Caco-2 (cell line): ENCODE results near the gene CYP24A1. TPM values are rescaled to one million over a fixed set of nuclear protein-coding genes. Genes with fewer than 3 reads are reported as not detected.

ENCODE experiments used
- BruUV-seq: library from RNA; stranded (reverse); fragments of 400-500 nt; replicated peaks from 2 replicates; lab custom pipeline; 2021; lab: Mats Ljungman, UMichigan
- CTCF ChIA-PET: fragments of 300-600 bp; sonication (Branson Sonifier 250); formaldehyde crosslinking; loops from one replicate; lab custom pipeline; 2022; ENCODE audit warnings: antibody characterized with exemption; lab: Charles Lee
- POLR2A ChIA-PET: fragments of 300-600 bp; sonication (Branson Sonifier 250); formaldehyde crosslinking; loops from one replicate; lab custom pipeline; 2022; ENCODE audit warnings: antibody characterized with exemption; lab: Charles Lee
- DNase-seq, 2 experiments: peaks; one replicate each; pipeline versions ENCODE4 v3.0.0 to v3.0.0-alpha.2; 2020 to 2022
- H3K27me3 ChIP-seq: replicated peaks from 2 replicates; pipeline ENCODE4 v1.6.0; 2011; ENCODE audit warnings: low read length; ENCODE audit not compliant: control insufficient read depth, insufficient read depth
- H3K36me3 ChIP-seq: 2 replicates; pipeline ENCODE4 v1.5.1; 2011; ENCODE audit warnings: low read length; ENCODE audit not compliant: control insufficient read depth, insufficient read depth
- H3K4me1 ChIP-seq: fragments of 250-450 bp; sonication (Bioruptor Pico); 2 replicates; pipeline ENCODE4 v1.5.1; 2020; ENCODE audit warnings: mild to moderate bottlenecking
- H3K4me3 ChIP-seq: 2 replicates; pipeline ENCODE4 v1.5.1; 2011; ENCODE audit warnings: low read depth, mild to moderate bottlenecking, control low read depth, low read length
- H3K9me3 ChIP-seq: fragments of 250-450 bp; sonication (Bioruptor Pico); 2 replicates; pipeline ENCODE4 v1.5.1; 2020; ENCODE audit warnings: mild to moderate bottlenecking, moderate library complexity
- H3K27ac Mint-ChIP-seq: one replicate; pipeline ENCODE4 v1.8.0; 2022; ENCODE audit warnings: mixed read lengths; ENCODE audit not compliant: unreplicated experiment
- H3K27me3 Mint-ChIP-seq: one replicate; pipeline ENCODE4 v1.8.0; 2022; ENCODE audit warnings: mixed read lengths; ENCODE audit not compliant: insufficient read depth, unreplicated experiment
- H3K36me3 Mint-ChIP-seq: one replicate; pipeline ENCODE4 v1.8.0; 2022; ENCODE audit warnings: mild to moderate bottlenecking, mixed read lengths; ENCODE audit not compliant: insufficient read depth, unreplicated experiment
- H3K4me1 Mint-ChIP-seq: one replicate; pipeline ENCODE4 v1.8.0; 2022; ENCODE audit warnings: low read depth, mixed read lengths; ENCODE audit not compliant: unreplicated experiment
- H3K4me3 Mint-ChIP-seq: one replicate; pipeline ENCODE4 v1.8.0; 2022; ENCODE audit warnings: mild to moderate bottlenecking, moderate library complexity, mixed read lengths; ENCODE audit not compliant: unreplicated experiment
- H3K9me3 Mint-ChIP-seq: one replicate; pipeline ENCODE4 v1.8.0; 2022; ENCODE audit warnings: mixed read lengths; ENCODE audit not compliant: unreplicated experiment
- intact Hi-C: fragments of 100-400 bp; cut with micrococcal nuclease; formaldehyde crosslinking; loops from one replicate; pipeline ENCODE4 v1.10.0; 2022; ENCODE audit not compliant: unreplicated experiment
- total RNA-seq: library from RNA; stranded (reverse); gene quantifications from 2 replicates; pipeline ENCODE4 v1.2.3, GENCODE V29; 2022
- TF ChIP-seq, protein P1 (sequence below), 2 experiments: fragments of 200-600 bp in 1 of 2; IDR thresholded peaks; 1 replicate in 1 of 2; 2 replicates in 1 of 2; pipeline versions ENCODE4 v1.5.1 to v1.8.0; 2011 to 2022; ENCODE audit warnings: antibody characterized with exemption in 1 of 2, control low read depth in 1 of 2, inconsistent platforms in 1 of 2, low read depth in 1 of 2, low read length in 1 of 2, mild to moderate bottlenecking in 1 of 2, moderate library complexity in 1 of 2; ENCODE audit not compliant: insufficient read depth in 1 of 2, severe bottlenecking in 1 of 2, unreplicated experiment in 1 of 2

Gene CYP24A1
- total RNA-seq, 1 experiment from 2014 or later: 3.7 TPM

DNA sequence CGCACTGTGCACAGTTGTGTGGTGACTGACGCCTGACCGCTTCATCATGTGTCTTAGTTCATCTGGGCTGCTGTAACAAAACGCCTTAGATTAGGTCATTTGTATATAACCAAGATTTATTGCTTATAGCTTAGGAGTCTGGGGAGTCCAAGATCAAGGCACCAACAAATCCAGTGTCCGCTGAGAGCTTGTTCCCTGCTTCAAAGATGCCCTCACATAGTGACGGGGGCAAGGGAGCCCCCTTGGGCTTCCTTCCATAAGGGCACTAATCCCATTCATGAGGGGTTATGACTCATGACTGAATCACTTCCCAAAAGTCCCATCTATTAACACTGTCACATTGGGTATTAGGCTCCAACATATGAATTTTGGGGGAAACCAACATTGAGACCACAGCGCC is 34.6 kb downstream of the CYP24A1 start:
- TF ChIP-seq, protein P1, sequence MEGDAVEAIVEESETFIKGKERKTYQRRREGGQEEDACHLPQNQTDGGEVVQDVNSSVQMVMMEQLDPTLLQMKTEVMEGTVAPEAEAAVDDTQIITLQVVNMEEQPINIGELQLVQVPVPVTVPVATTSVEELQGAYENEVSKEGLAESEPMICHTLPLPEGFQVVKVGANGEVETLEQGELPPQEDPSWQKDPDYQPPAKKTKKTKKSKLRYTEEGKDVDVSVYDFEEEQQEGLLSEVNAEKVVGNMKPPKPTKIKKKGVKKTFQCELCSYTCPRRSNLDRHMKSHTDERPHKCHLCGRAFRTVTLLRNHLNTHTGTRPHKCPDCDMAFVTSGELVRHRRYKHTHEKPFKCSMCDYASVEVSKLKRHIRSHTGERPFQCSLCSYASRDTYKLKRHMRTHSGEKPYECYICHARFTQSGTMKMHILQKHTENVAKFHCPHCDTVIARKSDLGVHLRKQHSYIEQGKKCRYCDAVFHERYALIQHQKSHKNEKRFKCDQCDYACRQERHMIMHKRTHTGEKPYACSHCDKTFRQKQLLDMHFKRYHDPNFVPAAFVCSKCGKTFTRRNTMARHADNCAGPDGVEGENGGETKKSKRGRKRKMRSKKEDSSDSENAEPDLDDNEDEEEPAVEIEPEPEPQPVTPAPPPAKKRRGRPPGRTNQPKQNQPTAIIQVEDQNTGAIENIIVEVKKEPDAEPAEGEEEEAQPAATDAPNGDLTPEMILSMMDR (IDR thresholded peaks at IDR 0.05; ENCODE audit: insufficient read depth in 1 of 2, low read depth in 1 of 2, low read length in 1 of 2, severe bottlenecking in 1 of 2, unreplicated experiment in 1 of 2): no peak
- Histone ChIP-seq H3K4me3 (no peak overlapping the region), H3K36me3 (no peaks in the 10 kb centered on the region), H3K27me3 (no peaks in the 10 kb centered on the region), H3K9me3 (0 out of 2 replicates have a peak, but pooled peaks cover 3% of the 10 kb centered on the region), H3K4me1 (peaks cover 35% of the 10 kb centered on the region)
- peaks cover 4% of the 10 kb centered on the region for H3K4me1 Mint-ChIP-seq
- no peak for DNase-seq
- no peaks in the 10 kb centered on the region for H3K9me3 Mint-ChIP-seq
- H3K27me3 Mint-ChIP-seq: no peaks in the 10 kb centered on the region
- ChIA-PET POLR2A (no interaction called here), CTCF (no interaction called here)
- H3K4me3 Mint-ChIP-seq: no peak overlapping the region
- H3K27ac Mint-ChIP-seq: no peak overlapping the region
- no TSS peak for BruUV-seq
- no peaks in the 10 kb centered on the region for H3K36me3 Mint-ChIP-seq
- intact Hi-C loops: no loop called here

- peaks cover 43% of the 10 kb centered on the region for H3K4me1 ChIP-seq
- Mint-ChIP-seq H3K27ac (no peak overlapping the region), H3K4me1 (peaks cover 4% of the 10 kb centered on the region), H3K9me3 (no peaks in the 10 kb centered on the region), H3K27me3 (no peaks in the 10 kb centered on the region), H3K36me3 (no peaks in the 10 kb centered on the region), H3K4me3 (no peak overlapping the region)
- H3K9me3 ChIP-seq: 0 out of 2 replicates have a peak, but pooled peaks cover 3% of the 10 kb centered on the region
- H3K36me3 ChIP-seq: no peaks in the 10 kb centered on the region
- intact Hi-C loops: no loop called here
- ChIA-PET CTCF (no interaction called here), POLR2A (no interaction called here)
- H3K27me3 ChIP-seq: no peaks in the 10 kb centered on the region
- DNase-seq: no peak
- no peak overlapping the region for H3K4me3 ChIP-seq
- TF ChIP-seq, protein P1 (IDR thresholded peaks at IDR 0.05; ENCODE audit: insufficient read depth in 1 of 2, low read depth in 1 of 2, low read length in 1 of 2, severe bottlenecking in 1 of 2, unreplicated experiment in 1 of 2): no peak
- no TSS peak for BruUV-seq
Measured at GRCh38 chr20:54138427-54138826, 35.4 kb downstream of the CYP24A1 start.

DNA sequence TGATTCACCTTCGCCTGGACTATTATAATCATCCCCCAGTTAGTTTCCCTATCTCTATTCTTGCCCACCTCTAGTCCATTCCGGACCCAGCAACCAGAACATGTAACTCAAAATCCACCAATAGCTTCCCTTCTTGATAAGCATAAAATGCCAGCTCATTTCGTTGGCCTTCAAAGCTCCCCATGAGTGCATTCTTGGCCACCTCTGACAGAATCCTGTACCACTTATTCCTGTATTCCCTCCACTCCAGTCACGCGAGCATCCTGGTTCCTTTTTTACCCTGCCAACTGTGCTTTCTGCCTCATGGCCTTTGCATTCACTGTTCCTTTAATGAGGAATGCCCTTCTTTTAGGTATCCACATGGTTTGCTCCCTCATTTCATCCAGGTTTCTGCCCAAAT is 36.7 kb downstream of the CYP24A1 start:
- H3K4me3 ChIP-seq: no peak overlapping the region
- POLR2A ChIA-PET: no interaction called here
- Mint-ChIP-seq H3K9me3 (no peaks in the 10 kb centered on the region), H3K27me3 (no peaks in the 10 kb centered on the region), H3K4me1 (peaks cover 7% of the 10 kb centered on the region), H3K27ac (no peak overlapping the region), H3K36me3 (no peaks in the 10 kb centered on the region), H3K4me3 (no peak overlapping the region)
- DNase-seq: no peak
- no peaks in the 10 kb centered on the region for H3K27me3 ChIP-seq
- TF ChIP-seq, protein P1 (IDR thresholded peaks at IDR 0.05; ENCODE audit: insufficient read depth in 1 of 2, low read depth in 1 of 2, low read length in 1 of 2, severe bottlenecking in 1 of 2, unreplicated experiment in 1 of 2): no peak
- peaks cover 50% of the 10 kb centered on the region for H3K4me1 ChIP-seq
- no TSS peak for BruUV-seq
- H3K36me3 ChIP-seq: no peaks in the 10 kb centered on the region
- 0 out of 2 replicates have a peak, but pooled peaks cover 3% of the 10 kb centered on the region for H3K9me3 ChIP-seq
- CTCF ChIA-PET: no interaction called here
- intact Hi-C loops: no loop called here
